ENCODE data around the gene ASCC1. TPM values are rescaled to one million over a fixed set of nuclear protein-coding genes. Genes with fewer than 3 reads are reported as not detected.

Gene ASCC1
- polyA plus RNA-seq, 4 donors: 9.2 to 21.3 (median 16.1) TPM

DNA sequence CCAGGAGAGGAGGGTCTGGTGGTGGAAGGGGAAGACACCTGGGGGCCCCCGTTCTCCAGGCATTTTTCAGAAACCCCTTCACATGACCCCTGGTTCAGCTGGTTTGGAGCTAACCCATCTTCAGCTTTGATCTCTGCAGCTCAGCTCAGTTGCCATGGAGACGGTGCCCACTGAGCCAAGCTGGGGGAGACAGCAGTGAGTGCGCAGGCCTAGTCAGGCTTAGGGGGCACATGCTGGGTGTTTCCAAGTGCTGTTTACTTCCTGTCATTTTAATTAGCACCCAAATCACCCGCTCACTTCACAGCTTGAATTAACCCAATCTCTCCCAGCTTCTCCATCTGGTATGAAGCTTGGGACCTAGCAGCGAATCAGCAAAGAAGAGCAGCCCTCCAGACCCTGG is 136.7 kb downstream of the ASCC1 start:
- H3K4me3 ChIP-seq (ENCODE audit: low read depth in 1 of 3, low read length in 3 of 3): no peak overlapping the region
- no peaks in the 10 kb centered on the region for H3K9me3 ChIP-seq (ENCODE audit: control insufficient read depth in 2 of 2, insufficient read depth in 1 of 2, low read depth in 1 of 2, low read length in 1 of 2)
- H3K27ac ChIP-seq (ENCODE audit: low read depth in 1 of 3, low read length in 2 of 3): no peak overlapping the region
- no peaks in the 10 kb centered on the region for H3K27me3 ChIP-seq (ENCODE audit: control insufficient read depth in 3 of 3, insufficient read depth in 3 of 3, low read length in 3 of 3)
- no peak for FAIRE-seq
- H3K4me1 ChIP-seq (ENCODE audit: control insufficient read depth in 3 of 3, insufficient read depth in 2 of 3, low read depth in 1 of 3, low read length in 2 of 3): no peaks in the 10 kb centered on the region
- H3K36me3 ChIP-seq (ENCODE audit: control insufficient read depth in 3 of 3, insufficient read depth in 2 of 3, low read depth in 1 of 3, low read length in 3 of 3): no peaks in the 10 kb centered on the region
- 65 to 87% (median 72%) methylated on average over 5 of the region's 5 CpGs for WGBS, 3 donors
- DNase-seq: no peak

DNA sequence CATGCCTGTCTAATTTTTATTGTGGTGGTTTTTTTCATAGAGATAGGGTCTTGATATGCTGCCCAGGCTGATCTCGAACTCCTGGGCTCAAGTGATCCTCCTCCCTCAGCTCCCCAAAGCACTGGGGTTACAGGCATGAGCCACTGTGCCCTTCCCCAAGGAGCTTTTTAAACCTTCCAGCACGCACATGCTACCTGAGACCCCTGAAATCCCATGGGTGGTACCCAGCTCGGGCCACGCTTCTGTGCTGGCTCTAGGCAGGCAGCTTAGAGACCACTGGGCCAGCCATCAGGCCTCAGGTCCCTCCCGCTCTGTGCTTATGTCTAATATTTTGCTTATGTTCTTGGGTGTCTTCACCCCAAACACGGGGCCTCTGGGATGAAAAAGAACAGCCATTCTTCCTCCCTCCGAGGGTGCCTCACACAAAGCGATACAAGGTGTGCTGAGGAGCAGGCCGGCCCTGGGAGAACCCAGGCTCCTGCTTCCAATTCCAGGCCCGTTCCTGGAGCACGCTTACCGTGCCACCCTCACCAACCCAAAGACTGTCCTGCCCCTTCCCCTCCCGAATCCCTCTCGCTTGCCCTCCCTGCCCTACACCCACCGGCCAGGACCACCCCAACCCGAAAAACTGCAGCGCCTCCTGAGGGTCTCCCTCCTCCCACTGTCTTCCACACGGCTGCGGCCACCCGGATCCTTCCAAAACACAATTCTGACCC is 138.6 kb downstream of the ASCC1 start:
- WGBS, 3 donors: 86 to 93% (median 92%) methylated on average over 19 to 20 of the region's 20 CpGs
- DNase-seq (no peak), FAIRE-seq (no peak)

GRCh38 chr10:72076756-72077155 is 139.3 kb downstream of the ASCC1 start:
- DNase-seq (no peak), FAIRE-seq (no peak)
- Histone ChIP-seq H3K27me3 (ENCODE audit: control insufficient read depth in 3 of 3, insufficient read depth in 3 of 3, low read length in 3 of 3) (no peaks in the 10 kb centered on the region), H3K4me1 (ENCODE audit: control insufficient read depth in 3 of 3, insufficient read depth in 2 of 3, low read depth in 1 of 3, low read length in 2 of 3) (no peaks in the 10 kb centered on the region), H3K4me3 (ENCODE audit: low read depth in 1 of 3, low read length in 3 of 3) (no peak overlapping the region), H3K9me3 (ENCODE audit: control insufficient read depth in 2 of 2, insufficient read depth in 1 of 2, low read depth in 1 of 2, low read length in 1 of 2) (peaks cover 0 to 4% of the 10 kb centered on the region in 2 donors), H3K27ac (ENCODE audit: low read depth in 1 of 3, low read length in 2 of 3) (no peak overlapping the region), H3K36me3 (ENCODE audit: control insufficient read depth in 3 of 3, insufficient read depth in 2 of 3, low read depth in 1 of 3, low read length in 3 of 3) (peaks cover 0 to 2% (median 0%) of the 10 kb centered on the region in 3 donors)
- WGBS, 3 donors: 54 to 74% (median 58%) methylated on average over 5 of the region's 5 CpGs

More for the DNA sequence above, 138.6 kb downstream of the ASCC1 start:
- Histone ChIP-seq H3K27me3 (ENCODE audit: control insufficient read depth in 3 of 3, insufficient read depth in 3 of 3, low read length in 3 of 3) (no peaks in the 10 kb centered on the region), H3K27ac (ENCODE audit: low read depth in 1 of 3, low read length in 2 of 3) (no peak overlapping the region), H3K4me1 (ENCODE audit: control insufficient read depth in 3 of 3, insufficient read depth in 2 of 3, low read depth in 1 of 3, low read length in 2 of 3) (no peaks in the 10 kb centered on the region), H3K4me3 (ENCODE audit: low read depth in 1 of 3, low read length in 3 of 3) (no peak overlapping the region), H3K9me3 (ENCODE audit: control insufficient read depth in 2 of 2, insufficient read depth in 1 of 2, low read depth in 1 of 2, low read length in 1 of 2) (no peaks in the 10 kb centered on the region), H3K36me3 (ENCODE audit: control insufficient read depth in 3 of 3, insufficient read depth in 2 of 3, low read depth in 1 of 3, low read length in 3 of 3) (peaks cover 0 to 2% (median 0%) of the 10 kb centered on the region in 3 donors)

- peaks cover 0 to 8% of the 10 kb centered on the region in 2 donors for H3K9me3 ChIP-seq (ENCODE audit: control insufficient read depth in 2 of 2, insufficient read depth in 1 of 2, low read depth in 1 of 2, low read length in 1 of 2)
- H3K4me3 ChIP-seq (ENCODE audit: low read depth in 1 of 3, low read length in 3 of 3): no peak overlapping the region
- no peaks in the 10 kb centered on the region for H3K4me1 ChIP-seq (ENCODE audit: control insufficient read depth in 3 of 3, insufficient read depth in 2 of 3, low read depth in 1 of 3, low read length in 2 of 3)
- WGBS, 3 donors: 74 to 79% (median 78%) methylated on average over 12 of the region's 12 CpGs
- H3K36me3 ChIP-seq (ENCODE audit: control insufficient read depth in 3 of 3, insufficient read depth in 2 of 3, low read depth in 1 of 3, low read length in 3 of 3): peaks cover 0 to 2% (median 0%) of the 10 kb centered on the region in 3 donors
- FAIRE-seq (no peak), DNase-seq (no peak)
- H3K27me3 ChIP-seq (ENCODE audit: control insufficient read depth in 3 of 3, insufficient read depth in 3 of 3, low read length in 3 of 3): no peaks in the 10 kb centered on the region
- no peak overlapping the region for H3K27ac ChIP-seq (ENCODE audit: low read depth in 1 of 3, low read length in 2 of 3)
These were observed 140.5 kb downstream of the ASCC1 start for GRCh38 chr10:72075376-72076115.

DNA sequence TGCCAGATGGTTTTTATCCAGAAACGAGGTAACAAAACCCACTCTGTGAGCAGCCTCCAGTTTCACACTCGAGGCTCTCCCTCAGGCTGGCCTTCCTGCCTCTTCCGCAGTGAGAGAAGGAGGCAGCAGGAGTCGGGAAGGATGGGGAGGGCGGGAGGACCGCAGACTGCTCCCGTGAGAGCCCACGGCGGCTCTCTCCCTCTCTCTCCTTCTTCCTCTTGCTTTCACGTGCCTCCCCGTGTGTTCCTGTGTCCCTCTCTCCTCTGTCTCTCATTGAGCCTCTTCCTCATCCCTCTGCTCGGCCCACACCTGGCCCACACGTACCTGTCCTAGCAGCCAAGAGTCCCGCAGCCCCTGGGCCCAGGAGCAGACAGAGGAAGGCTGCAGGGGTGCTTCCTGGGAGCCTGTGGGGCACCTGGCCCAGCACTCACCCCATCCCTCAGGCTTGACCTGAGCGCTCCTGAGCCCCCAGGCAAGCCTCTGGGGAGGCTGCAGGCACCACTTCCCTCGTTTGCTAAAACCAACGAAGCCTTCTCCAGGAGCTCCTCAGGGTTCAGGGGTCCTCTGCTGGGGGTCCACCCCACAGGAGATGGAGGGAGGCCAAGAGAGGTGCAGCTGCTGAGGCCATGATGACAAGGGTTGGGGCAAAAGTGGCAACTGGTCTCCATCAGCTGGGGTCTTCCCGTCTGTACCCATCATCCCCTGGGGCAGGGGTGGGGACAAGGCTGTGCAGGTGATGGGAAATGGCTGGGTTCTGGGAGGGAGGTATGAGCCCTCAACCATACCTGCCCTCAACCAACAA is 141.3 kb downstream of the ASCC1 start:
- WGBS, 3 donors: 77 to 79% (median 79%) methylated on average over 17 to 18 of the region's 18 CpGs
- no peak for FAIRE-seq

DNA sequence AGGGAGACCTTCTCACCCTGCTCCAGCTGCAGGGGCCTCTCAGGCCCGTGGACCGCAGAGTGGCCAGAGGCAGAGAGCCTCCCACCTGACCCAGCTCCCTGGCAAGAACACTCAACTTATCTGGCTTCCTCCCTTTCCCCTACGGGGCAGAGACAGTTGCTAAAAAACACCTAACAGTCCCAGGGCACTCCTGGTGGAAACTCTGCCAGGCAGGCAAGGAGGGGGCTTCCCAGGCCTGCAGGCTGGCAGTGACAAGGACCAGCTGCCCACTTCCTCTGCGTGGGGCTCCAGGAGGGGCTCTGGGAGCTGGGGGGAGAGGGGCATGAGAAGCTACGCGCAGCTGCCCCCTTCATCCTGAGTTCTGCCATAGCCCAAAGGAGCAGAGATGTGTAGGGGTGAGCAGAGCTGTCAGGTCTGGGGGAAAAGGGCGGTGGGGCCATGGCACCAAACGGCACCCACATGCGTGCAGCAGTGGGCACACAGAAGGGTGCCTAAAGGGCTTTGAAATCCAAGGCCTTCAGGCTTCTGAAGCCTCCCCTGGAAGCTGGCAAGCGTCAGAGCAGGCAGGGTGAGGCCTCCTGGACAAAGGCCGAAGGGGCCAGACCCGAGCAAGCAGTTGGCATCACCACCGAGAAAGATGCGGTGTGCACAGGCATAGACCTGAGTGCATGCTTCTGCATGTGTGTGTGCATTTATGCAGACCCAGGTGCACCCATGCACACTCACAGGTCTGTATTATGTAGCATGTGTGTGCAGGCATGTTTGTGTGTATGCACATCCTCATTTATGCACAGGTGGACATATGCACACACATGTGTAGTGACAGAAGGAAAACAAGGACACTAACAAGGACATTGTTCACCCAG is 142.1 kb downstream of the ASCC1 start:
- Histone ChIP-seq H3K27ac (ENCODE audit: low read depth in 1 of 3, low read length in 2 of 3) (no peak overlapping the region), H3K4me1 (ENCODE audit: control insufficient read depth in 3 of 3, insufficient read depth in 2 of 3, low read depth in 1 of 3, low read length in 2 of 3) (no peaks in the 10 kb centered on the region), H3K36me3 (ENCODE audit: control insufficient read depth in 3 of 3, insufficient read depth in 2 of 3, low read depth in 1 of 3, low read length in 3 of 3) (peaks cover 0 to 2% (median 0%) of the 10 kb centered on the region in 3 donors), H3K4me3 (ENCODE audit: low read depth in 1 of 3, low read length in 3 of 3) (no peak overlapping the region), H3K9me3 (ENCODE audit: control insufficient read depth in 2 of 2, insufficient read depth in 1 of 2, low read depth in 1 of 2, low read length in 1 of 2) (peaks cover 0 to 8% of the 10 kb centered on the region in 2 donors), H3K27me3 (ENCODE audit: control insufficient read depth in 3 of 3, insufficient read depth in 3 of 3, low read length in 3 of 3) (no peaks in the 10 kb centered on the region)
- no peak for DNase-seq
- FAIRE-seq: no peak
- 75 to 79% (median 76%) methylated on average over 14 of the region's 14 CpGs for WGBS, 3 donors

More for the DNA sequence above, 141.3 kb downstream of the ASCC1 start:
- peaks cover 0 to 8% of the 10 kb centered on the region in 2 donors for H3K9me3 ChIP-seq (ENCODE audit: control insufficient read depth in 2 of 2, insufficient read depth in 1 of 2, low read depth in 1 of 2, low read length in 1 of 2)
- H3K36me3 ChIP-seq (ENCODE audit: control insufficient read depth in 3 of 3, insufficient read depth in 2 of 3, low read depth in 1 of 3, low read length in 3 of 3): peaks cover 0 to 2% (median 0%) of the 10 kb centered on the region in 3 donors
- no peak for DNase-seq
- no peaks in the 10 kb centered on the region for H3K4me1 ChIP-seq (ENCODE audit: control insufficient read depth in 3 of 3, insufficient read depth in 2 of 3, low read depth in 1 of 3, low read length in 2 of 3)
- no peaks in the 10 kb centered on the region for H3K27me3 ChIP-seq (ENCODE audit: control insufficient read depth in 3 of 3, insufficient read depth in 3 of 3, low read length in 3 of 3)
- no peak overlapping the region for H3K4me3 ChIP-seq (ENCODE audit: low read depth in 1 of 3, low read length in 3 of 3)
- H3K27ac ChIP-seq (ENCODE audit: low read depth in 1 of 3, low read length in 2 of 3): no peak overlapping the region

- no peak overlapping the region for H3K4me3 ChIP-seq (ENCODE audit: low read depth in 1 of 3, low read length in 3 of 3)
- peaks cover 0 to 2% (median 0%) of the 10 kb centered on the region in 3 donors for H3K36me3 ChIP-seq (ENCODE audit: control insufficient read depth in 3 of 3, insufficient read depth in 2 of 3, low read depth in 1 of 3, low read length in 3 of 3)
- peaks cover 0 to 2% (median 0%) of the 10 kb centered on the region in 3 donors for H3K27me3 ChIP-seq (ENCODE audit: control insufficient read depth in 3 of 3, insufficient read depth in 3 of 3, low read length in 3 of 3)
- H3K9me3 ChIP-seq (ENCODE audit: control insufficient read depth in 2 of 2, insufficient read depth in 1 of 2, low read depth in 1 of 2, low read length in 1 of 2): peaks cover 0 to 8% of the 10 kb centered on the region in 2 donors
- no peak overlapping the region for H3K27ac ChIP-seq (ENCODE audit: low read depth in 1 of 3, low read length in 2 of 3)
- no peak for FAIRE-seq
- 90 to 94% (median 93%) methylated on average over 4 to 5 of the region's 5 CpGs for WGBS, 3 donors
- H3K4me1 ChIP-seq (ENCODE audit: control insufficient read depth in 3 of 3, insufficient read depth in 2 of 3, low read depth in 1 of 3, low read length in 2 of 3): no peaks in the 10 kb centered on the region
- DNase-seq: no peak
These were observed 143.4 kb downstream of the ASCC1 start for GRCh38 chr10:72072639-72073038.

Measured in small intestine (tissue), 7 donors.